ENCODE data around the gene AP1S3. TPM values are rescaled to one million over a fixed set of nuclear protein-coding genes. Genes with fewer than 3 reads are reported as not detected.
A peak's percentile ranks its signal among the peaks of the same experiment; 100 is the strongest.
"Not testable (repeated sequence)": the region's sequence is repeated elsewhere in the genome, so short reads cannot be mapped to it uniquely, and the experiment has no call there.

AP1S3 gene
- total RNA-seq, 2 donors from 2014 or later, result 0.71 to 1.0 TPM

DNA sequence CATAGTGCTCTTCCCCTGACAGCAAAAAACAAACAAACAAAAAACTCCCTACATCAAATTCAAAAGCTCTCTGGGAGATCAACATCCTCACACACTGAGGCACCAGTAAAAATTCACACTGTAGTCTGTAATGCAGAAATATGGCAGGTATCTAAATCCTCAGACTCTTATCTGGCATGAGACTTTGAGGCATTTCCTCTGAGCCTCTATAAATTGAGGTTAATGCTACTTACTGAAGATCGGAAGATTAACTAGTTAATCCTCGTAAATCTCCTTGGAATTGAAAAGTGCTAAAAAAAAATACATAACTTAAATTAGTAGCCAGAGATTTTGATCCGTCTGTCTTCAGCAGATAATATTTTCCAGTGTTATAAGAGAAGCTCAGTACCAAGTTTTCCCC, 65.0 kb downstream of the AP1S3 start:
- intact Hi-C loops (cut with DNase I), result no loop called here
- DNase-seq (no peak), ATAC-seq (no peak)

DNA sequence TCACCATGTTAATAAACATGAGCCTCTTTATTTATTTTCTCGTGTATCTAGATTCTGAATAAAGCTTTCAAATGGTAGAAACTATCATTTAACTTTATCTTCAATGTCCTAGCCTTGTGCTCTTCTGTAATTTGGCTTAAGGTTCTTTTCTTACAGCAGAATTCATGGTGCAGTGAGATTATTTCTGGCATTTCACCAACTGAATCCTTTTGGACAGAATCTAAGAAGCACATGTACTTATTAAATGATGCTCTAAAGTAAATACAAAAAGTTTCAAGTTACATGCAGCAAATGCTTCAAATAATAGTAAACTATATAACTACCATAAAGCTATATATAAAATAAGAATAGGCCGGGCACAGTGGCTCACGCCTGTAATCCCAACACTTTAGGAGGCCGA, 65.9 kb downstream of the AP1S3 start:
- ATAC-seq, result no peak
- intact Hi-C loops (cut with DNase I), result no loop called here

DNA sequence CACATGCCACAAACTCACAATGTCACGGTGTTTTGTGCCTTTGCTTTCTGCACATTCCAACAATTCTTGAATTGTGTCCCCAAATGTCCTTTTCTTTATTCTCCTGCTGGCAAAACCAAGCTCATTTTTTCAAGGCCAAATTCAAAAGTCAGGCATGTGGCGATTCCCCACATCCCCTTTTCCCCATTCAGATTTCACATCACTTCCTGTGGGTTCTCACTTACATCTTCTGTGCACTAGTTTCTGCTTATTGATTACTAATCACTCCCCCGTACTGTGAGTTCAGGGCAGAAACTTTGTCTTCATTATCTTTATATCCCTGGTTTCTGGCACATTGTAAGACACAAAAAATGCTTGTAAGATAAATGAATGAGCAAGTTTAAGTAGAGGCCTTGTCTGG, 69.2 kb downstream of the AP1S3 start:
- no peak for ATAC-seq
- intact Hi-C loops (cut with DNase I), result no loop called here

More for the DNA sequence above, 65.9 kb downstream of the AP1S3 start:
- DNase-seq, result no peak

DNA sequence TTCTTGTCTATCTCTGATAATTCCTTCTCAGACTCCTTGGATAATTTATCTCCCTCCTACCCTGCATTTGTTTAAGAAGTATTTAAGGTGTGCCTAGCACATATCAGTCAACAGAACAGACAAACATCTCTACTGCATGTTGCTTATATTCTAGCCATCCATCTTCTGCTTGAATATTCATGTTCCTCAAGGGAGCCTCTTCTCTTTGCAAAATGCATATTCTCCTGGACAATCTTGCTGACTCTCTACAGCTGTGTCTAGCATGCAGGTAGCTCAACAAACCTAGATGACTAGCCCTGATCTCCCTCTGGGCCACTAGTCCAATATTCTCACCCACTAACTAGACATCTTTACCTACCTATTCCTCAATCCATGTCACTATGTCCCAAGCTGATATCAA, 70.0 kb downstream of the AP1S3 start:
- ATAC-seq, result no peak
- intact Hi-C loops (cut with DNase I), result no loop called here

More for the DNA sequence above, 69.2 kb downstream of the AP1S3 start:
- no peak for DNase-seq

DNA sequence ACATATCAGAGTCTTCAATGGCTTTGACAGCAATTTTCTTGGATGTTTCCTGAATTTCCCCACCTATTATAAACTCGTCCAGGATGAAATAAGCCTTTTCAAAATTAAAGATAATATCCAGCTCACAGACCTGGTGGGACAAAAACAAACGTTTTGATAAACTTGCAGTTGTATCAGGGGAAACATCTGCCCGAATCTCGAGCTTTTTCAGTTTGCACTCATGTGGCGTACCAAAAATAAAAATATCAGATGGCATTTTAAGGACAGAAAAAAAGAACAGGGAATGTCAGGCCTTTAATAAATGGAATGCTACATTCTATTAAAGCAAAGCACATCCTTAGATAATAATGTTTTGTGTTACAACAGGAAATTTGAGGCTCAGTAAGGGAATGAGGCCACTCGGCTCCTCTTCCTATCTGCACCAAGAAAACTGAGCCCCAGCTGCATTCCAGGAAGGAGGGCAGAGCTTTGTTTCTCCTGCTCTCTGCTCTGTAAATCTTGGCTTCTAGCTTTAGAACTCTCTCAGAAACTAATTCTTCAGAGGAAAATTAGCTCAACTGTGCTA, 72.1 kb downstream of the AP1S3 start:
- intact Hi-C loops (cut with DNase I), result no loop called here
- ATAC-seq, result no peak

More for the DNA sequence above, 70.0 kb downstream of the AP1S3 start:
- no peak for DNase-seq

DNA sequence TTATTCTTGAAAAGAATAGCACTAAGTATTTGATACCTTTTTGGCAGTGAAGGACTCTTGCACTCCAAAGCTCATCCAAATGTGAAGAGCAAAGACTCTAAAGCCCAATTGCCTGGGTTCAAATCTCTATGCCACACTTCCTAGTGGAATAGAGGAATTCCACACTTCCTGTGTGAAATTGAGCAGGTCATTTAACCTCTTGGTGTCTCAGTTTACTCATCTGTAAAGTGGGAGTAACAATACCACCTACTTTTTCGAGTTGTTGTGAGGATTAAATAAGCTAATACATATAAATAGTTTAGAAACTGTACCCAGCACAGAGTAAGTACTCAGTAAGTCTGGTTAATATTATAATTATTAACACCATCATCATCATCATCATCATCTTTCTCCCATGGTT, 72.6 kb downstream of the AP1S3 start:
- DNase-seq (no peak), ATAC-seq (no peak)
- intact Hi-C loops (cut with DNase I), result no loop called here

More for the DNA sequence above, 72.1 kb downstream of the AP1S3 start:
- DNase-seq, result no peak

DNA sequence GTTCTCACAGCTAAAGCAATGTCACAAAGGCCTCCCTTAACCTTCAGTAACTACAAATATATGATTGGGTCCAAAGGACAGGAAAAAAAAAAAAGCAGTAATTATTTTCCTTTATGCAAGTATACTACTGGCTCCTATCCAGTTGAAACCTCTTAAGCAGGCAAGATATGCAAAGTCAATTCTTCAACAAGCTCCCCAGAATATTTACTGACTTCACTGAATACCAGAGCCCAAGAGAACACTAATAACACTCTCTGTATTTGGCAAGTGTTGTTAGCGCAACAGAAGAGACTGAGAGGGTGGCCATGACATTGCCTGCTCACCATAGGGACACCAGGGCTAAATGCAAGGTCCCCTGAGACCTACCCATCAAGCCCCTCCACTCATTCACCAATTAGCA, 74.5 kb downstream of the AP1S3 start:
- ATAC-seq (peak; percentile 43 to 62), DNase-seq (no peak)
- intact Hi-C loops (cut with DNase I), result no loop called here

DNA sequence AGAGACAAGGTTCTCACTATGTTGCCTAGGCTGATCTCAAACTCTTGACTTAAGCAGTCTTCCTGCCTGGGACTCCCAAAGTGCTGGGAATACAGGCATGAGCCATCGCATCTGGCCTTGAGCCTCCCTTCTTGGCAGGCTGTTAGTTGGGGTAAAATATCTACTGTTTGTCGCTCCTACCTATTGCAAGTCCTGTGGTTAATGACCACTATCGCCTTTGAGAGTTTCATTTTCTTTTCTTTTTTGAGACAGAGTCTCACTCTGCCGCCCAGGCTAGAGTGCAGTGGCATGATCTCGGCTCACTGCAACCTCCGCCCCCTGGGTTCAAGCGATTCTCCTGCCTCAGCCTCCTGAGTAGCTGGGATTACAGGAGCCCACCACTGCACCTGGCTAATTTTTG, 75.6 kb downstream of the AP1S3 start:
- ATAC-seq; intact Hi-C loops (cut with DNase I); DNase-seq: not testable (repeated sequence)

DNA sequence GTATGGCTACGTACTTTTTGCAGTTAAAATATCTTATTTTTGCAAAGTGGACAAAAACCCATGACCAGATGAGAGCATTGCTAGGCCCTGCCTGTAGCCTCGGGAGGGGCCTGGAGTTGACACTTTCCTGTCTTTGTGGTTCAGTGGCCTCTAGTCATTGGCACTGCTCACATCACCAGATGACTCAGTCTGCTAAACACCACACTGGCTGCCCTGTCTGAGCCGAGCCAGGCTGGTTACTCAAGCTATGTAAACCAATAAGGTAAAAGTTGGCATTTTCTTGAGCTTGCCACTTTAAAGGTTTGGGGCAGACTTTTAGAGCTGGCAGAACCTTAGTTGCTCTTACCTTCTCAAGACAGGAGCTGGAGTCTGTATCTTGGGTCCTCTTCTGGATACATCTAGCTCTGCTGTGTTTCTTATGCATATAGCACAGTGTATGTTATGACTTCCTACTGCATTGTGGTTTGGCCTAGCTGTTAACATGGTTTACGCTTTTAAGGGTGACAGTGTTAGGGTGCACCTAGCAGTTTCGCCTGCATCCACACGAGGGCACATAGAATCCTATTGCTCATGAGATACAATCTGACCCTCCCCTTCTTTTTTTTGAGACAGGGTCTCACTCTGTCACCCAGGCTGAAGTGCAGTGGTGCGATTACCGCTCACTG, 76.4 kb downstream of the AP1S3 start:
- ATAC-seq (peak; percentile 83 to 85), DNase-seq (no peak)
- intact Hi-C loops (cut with DNase I), result no loop called here

DNA sequence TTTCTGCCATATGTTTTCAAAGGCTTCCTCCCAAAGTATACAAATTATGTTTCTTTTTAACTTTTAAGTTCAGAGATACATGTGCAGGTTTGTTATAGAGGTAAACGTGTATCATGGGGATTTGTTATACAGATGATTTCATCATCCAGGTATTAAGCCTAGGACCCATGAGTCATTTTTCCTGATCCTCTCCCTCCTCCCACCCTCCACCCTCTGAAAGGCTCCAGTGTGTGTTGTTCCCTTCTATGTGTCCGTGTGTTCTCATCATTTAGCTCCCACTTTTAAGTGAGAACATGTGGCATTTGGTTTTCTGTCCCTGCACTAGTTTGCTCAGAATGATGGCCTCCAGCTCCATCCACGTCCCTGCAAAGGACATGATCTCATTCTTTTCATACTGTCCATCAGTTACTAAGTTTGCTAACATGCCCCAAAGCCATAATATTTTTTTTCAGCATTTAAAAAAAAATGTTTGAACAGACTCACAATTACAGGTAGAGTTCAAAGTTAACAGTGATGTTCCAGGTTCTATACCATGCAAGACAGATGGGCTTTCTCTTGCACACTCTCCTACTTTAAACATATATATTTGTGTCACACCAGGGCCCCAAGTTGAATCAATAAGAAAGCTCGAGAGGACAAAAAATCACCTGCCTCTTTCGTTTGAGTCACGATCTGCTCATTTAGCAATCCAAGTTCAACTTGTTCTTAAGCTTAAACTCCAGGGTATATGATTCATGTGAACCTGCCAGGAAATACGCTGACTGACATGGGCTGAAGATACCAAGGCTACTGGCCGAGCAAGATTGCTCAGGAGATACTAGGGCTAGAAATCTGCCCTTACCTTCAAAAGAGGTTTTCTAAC, 77.6 kb downstream of the AP1S3 start:
- ATAC-seq, result peak in 1 of 2 donors; percentile 87
- no peak for DNase-seq
- intact Hi-C loops (cut with DNase I), result no loop called here

DNA sequence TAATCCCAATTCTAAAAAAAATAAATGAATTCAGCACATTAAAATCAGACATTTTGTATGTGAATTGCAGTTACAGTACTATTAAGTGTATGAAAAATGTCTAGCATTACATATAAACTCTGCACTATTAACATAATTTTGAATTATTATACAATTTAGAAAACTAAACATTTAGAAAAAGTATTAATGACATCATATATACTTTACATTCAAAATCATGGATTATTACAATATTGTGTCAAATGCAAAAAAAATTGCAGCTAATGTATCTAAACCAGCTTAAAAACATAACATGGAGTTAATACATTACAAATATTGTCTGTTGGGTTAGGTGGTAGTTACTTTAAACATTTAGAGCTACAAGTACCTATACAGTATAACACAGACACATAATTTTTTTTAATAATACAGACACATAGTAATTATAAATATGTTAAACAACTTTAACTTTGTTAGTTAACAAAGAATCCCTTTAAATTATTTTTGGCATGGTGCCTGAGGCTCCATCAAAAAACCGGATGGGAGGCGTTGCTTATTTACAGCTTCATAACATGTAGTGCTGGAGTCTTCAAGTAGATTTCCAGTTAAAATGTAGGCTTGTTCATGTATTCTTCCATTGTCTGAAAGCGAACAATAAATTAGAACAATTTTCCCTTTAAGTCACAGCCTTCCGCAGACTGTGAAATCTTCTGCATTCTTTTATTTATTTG, 79.1 kb downstream of the AP1S3 start:
- no peak for ATAC-seq
- DNase-seq, result no peak
- intact Hi-C loops (cut with DNase I), result no loop called here

DNA sequence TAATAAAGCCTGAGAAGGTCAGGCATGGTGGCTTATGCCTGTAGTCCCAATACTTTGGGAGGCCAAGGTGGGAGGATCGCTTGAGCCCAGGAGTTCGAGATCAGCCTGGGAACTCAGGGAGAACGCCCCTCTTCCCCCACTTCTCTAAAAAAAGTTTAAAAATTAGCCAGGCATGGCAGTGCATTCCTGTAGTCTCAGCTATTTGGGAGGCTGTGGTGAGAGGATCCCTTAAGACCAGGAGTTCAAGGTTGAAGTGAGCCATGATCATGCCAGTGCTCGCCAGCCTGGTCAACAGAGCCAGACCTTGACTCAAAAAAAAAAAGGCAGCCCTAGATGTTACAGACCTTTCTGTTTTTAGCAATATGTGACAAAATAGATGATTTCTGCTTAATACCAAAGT, 83.4 kb downstream of the AP1S3 start:
- DNase-seq (no peak), ATAC-seq (no peak)
- intact Hi-C loops (cut with DNase I), result no loop called here

DNA sequence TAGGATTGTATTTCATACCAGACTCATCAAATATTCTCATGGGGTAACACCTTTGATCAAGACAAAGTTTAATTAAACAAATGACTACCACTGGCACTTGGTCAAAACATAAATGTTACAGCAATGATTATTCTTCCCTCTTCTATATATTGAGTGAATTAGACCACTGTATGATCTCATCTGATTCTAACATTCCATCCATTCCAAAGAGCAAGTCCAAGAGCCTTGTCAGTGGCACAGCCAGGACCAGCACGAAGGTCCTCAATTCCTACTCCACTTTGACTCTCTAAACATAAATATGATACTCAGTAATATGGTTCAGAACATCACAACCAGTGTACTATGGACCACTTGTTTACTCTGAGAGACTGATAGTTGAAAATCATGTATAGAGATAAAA, 86.4 kb downstream of the AP1S3 start:
- DNase-seq, result no peak
- intact Hi-C loops (cut with DNase I), result no loop called here
- no peak for ATAC-seq

DNA sequence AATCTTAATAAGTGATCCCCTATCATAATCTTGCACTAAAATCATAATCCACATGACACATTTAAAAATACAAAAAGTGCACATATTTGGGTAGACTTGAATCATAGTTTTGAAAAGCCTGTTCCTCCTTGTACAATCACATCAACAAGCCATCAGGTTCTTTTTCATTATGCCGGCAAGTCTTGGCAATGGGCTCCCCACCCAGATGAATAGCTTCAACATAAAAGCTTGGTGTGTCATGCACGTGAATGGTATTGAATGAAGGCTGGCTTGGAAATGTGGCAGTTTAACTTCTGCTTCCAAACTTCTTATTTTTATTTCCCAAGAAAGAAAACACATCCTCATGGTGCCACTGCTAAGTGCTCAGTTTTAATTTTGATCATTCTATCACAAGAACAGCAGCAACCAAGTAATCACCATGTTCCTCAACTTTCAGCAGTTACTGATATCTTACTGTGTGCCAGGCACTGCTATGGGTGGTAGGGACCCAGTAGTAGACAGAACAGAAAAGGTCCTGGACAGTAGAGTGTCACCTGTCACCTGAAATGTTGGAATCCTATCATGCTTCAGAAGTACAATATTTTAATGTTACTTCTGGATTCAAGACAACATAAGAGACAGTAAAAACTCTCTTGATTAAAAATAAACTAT, 89.9 kb downstream of the AP1S3 start:
- no peak for DNase-seq
- intact Hi-C loops (cut with DNase I), result no loop called here

DNA sequence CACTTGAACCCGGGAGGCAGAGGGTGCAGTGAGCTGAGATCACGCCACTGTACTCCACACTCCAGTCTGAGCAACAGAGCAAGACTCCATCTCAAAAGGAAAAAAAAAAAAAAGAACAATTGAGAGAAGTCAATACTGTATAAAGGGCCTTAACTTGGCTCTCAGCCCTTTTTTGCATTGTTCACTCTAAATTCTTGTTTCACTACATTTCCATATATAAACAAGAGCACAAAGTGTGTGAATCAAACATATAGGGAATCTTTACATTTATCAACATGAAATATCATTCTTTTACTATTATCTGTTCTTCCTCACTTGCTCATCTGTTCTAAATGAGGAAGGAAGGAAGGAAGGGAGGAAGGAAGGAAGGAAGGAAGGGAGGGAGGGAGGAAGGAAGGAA, 90.8 kb downstream of the AP1S3 start:
- ATAC-seq (no peak), DNase-seq (no peak)
- intact Hi-C loops (cut with DNase I), result no loop called here

More for the DNA sequence above, 89.9 kb downstream of the AP1S3 start:
- ATAC-seq, result no peak

DNA sequence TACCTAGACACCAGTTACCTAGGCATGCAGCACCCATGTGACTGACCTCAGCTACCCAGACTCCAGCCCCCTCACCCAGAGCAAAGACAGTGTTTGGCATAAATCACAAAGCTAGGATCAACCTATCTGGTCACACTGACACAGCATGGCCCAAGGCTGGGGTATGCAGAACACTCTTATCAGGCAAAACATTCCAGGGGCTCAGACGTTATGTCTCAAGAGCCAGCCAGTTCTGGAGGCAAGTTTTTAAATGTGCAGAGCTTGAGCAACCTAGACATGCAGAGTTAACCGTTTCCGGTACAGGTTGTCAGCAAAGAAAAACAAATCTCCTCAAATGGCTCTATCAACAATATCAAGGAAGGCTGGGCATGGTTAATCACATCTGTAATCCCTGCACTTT, 92.8 kb downstream of the AP1S3 start:
- intact Hi-C loops (cut with DNase I), result no loop called here
- ATAC-seq, result peak; percentile 57 to 83
- DNase-seq, result peak; percentile 22

DNA sequence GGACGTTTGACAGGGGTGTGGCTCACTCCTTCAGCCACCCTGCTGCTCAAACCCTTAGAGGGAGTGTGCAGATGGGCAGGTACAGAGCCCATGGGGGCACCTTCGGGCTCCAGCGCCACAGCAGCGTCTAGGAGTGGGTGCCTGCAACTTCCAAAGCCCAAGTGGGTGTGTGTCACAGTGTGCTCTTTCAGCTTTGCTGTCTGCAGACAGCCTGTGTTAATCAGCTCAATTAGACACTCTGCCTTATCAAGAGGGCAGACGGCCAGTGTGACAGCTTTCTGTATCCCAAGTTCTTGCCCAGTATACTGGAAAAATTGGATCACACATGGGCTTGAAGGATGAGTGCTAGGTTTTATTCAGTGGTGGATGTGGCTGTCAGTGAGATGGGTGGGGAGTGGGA, 96.7 kb downstream of the AP1S3 start:
- ATAC-seq (peak; percentile 43 to 86), DNase-seq (peak; percentile 33)
- intact Hi-C loops (cut with DNase I), result no loop called here

DNA sequence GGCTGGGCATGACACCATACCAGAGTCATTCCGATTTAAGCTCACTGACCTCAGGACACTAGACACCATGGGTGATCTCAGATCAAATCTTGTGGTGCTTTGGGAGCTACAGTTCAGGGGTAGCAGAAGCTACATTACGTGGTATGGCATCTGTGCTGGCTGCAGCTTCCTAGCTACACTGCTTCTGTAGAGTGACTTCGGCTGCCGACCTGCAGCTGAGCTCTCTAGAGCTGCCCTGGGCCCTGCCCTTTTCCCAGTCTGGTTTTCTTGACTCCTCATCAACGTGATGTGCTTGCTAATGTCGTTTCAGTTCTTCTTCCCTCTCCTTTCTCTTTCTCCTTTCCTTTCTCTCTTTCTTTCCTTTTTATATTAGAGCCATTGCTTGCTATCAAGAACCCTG, 100.2 kb downstream of the AP1S3 start:
- intact Hi-C loops (cut with DNase I), result no loop called here
- DNase-seq, result no peak
- peak in 1 of 2 donors; percentile 4 for ATAC-seq

DNA sequence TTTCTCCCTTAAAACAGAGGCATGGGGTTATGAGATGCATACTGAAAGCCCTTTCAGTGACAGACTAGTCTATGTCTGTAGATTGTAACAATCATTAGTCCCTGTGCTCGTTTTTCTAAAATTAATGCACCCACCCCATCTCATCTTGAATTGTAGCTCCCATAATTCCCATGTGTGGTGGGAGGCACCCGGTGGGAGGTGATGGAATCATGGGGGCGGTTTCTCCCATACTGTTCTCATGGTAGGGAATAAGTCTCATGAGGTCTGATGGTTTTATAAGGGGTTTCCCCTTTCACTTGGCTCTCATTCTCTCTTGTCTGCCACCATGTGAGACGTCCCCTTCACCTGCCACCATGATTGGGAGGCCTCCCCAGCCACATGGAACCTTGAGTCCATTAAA, 100.9 kb downstream of the AP1S3 start:
- DNase-seq, result no peak
- intact Hi-C loops (cut with DNase I), result no loop called here
- ATAC-seq, result no peak
